Spleen (tissue), 11 donors: ENCODE results near the gene DHX9. TPM values are rescaled to one million over a fixed set of nuclear protein-coding genes. Genes with fewer than 3 reads are reported as not detected.

ENCODE experiments used
- DNase-seq: peaks from one replicate; pipeline ENCODE4 v3.0.0-alpha.2; 2020
- H3K27ac ChIP-seq, 8 donors: fragments of 200-600 bp; sonication (generic) in 7 of 8; 1 replicate in 4 of 8; 2 replicates in 4 of 8; pipeline versions ENCODE4 v1.5.0 to v1.8.0; 2016 to 2021; ENCODE audit warnings: inconsistent platforms in 4 of 8, mild to moderate bottlenecking in 4 of 8, moderate library complexity in 1 of 8
- H3K27me3 ChIP-seq, 7 donors: fragments of 200-600 bp; sonication (generic) in 6 of 7; replicated peaks in 1 of 7; 1 replicate in 4 of 7; 2 replicates in 3 of 7; pipeline versions ENCODE4 v1.5.0 to v1.8.0; 2016 to 2021; ENCODE audit warnings: inconsistent platforms in 3 of 7, mild to moderate bottlenecking in 1 of 7
- H3K36me3 ChIP-seq, 6 donors: fragments of 200-600 bp; sonication (generic) in 5 of 6; 1 replicate in 4 of 6; 2 replicates in 2 of 6; pipeline versions ENCODE4 v1.5.0 to v1.8.0; 2016 to 2021; ENCODE audit warnings: inconsistent platforms in 2 of 6
- H3K4me1 ChIP-seq, 6 donors: fragments of 200-600 bp; sonication (generic) in 5 of 6; 1 replicate in 3 of 6; 2 replicates in 3 of 6; pipeline versions ENCODE4 v1.5.0 to v1.8.0; 2016 to 2021; ENCODE audit warnings: inconsistent platforms in 3 of 6
- H3K4me3 ChIP-seq, 8 donors: fragments of 200-600 bp; sonication (generic) in 7 of 8; 1 replicate in 4 of 8; 2 replicates in 4 of 8; pipeline versions ENCODE4 v1.5.0 to v1.8.0; 2016 to 2021; ENCODE audit warnings: inconsistent platforms in 4 of 8, mild to moderate bottlenecking in 4 of 8, moderate library complexity in 2 of 8
- H3K9me3 ChIP-seq, 8 donors: fragments of 200-600 bp; sonication (generic) in 7 of 8; 1 replicate in 4 of 8; 2 replicates in 4 of 8; pipeline versions ENCODE4 v1.5.0 to v1.8.0; 2016 to 2021; ENCODE audit warnings: inconsistent platforms in 4 of 8
- POLR2A ChIP-seq, 3 donors: fragments of 450-650 bp; IDR thresholded peaks; one replicate each; pipeline ENCODE4 v1.5.1; 2017; ENCODE audit warnings: antibody characterized with exemption in 3 of 3, mild to moderate bottlenecking in 1 of 3
- POLR2AphosphoS5 ChIP-seq, 3 donors: sonication (generic); formaldehyde crosslinking; IDR thresholded peaks; one replicate each; pipeline ENCODE4 v1.5.1; 2017; ENCODE audit warnings: antibody characterized with exemption in 3 of 3
- whole genome bisulfite sequencing, 5 donors: extraction: QIAGEN DNeasy Blood & Tissue Kit in 3 of 5; methylation state at CpG; one replicate each; pipeline versions ENCODE4 v1.1.5 to v1.1.7; 2013 to 2018; 5-methylcytosine and 5-hydroxymethylcytosine counted together
- intact Hi-C: fragments of 100-400 bp; cut with DNase I; formaldehyde crosslinking; loops from one replicate; pipeline ENCODE4 v1.15.0; 2023; ENCODE audit warnings: low total_unique reads
- polyA plus RNA-seq, 3 donors: library from polyadenylated mRNA; stranded (reverse); fragments of 200-250 nt; gene quantifications; one replicate each; pipeline ENCODE4 v1.2.1, GENCODE V29; 2013
- total RNA-seq, 7 donors: library from RNA; depleted of rRNA in 3 of 7; stranded (reverse); fragments of >200 nt in 3 of 7; fragmentation: NEBNext Ultra II Directional in 4 of 7; extraction: Animal tissue kit (Norgen Biotek cat#: 25700) in 4 of 7; gene quantifications; one replicate each; pipeline versions ENCODE4 v1.1.0 to v1.2.1, GENCODE V29; 2016 to 2021
- TF ChIP-seq, protein P1 (sequence below), 11 experiments: fragments of 200-600 bp in 7 of 11; fragments of 450-650 bp in 4 of 11; sonication (generic) in 4 of 11; IDR thresholded peaks in 8 of 11; conservative IDR thresholded peaks in 3 of 11; 1 replicate in 7 of 11; 2 replicates in 4 of 11; pipeline versions ENCODE4 v1.4.0 to v1.8.0; 2016 to 2021; ENCODE audit warnings: antibody characterized with exemption in 11 of 11, inconsistent platforms in 4 of 11, mild to moderate bottlenecking in 1 of 11
- donor health status: healthy with polysubstance abuse.
- donor health status: DM: no; HTN: no; CAD: no; lungs with moderate emphysema.
- donor health status: DM: no; HTN: no; CAD: no.
- donor health status: Bipolar disorder and iron deficiency.
- donor health status: healthy.
- donor health status: DM: no; HTN: no; CAD: no.
- donor health status: DM: yes; HTN: yes; CAD: no.

The DHX9 gene
- total and polyA plus RNA-seq, 10 donors, result 61.0 to 145 (median 110) TPM

- Histone ChIP-seq H3K9me3 (no peaks in the 10 kb centered on the region), H3K27ac (no peak overlapping the region), H3K4me3 (no peak overlapping the region), H3K36me3 (peaks cover 10 to 82% (median 69%) of the 10 kb centered on the region in 6 donors), H3K27me3 (no peaks in the 10 kb centered on the region), H3K4me1 (peaks cover 0 to 11% (median 0%) of the 10 kb centered on the region in 6 donors)
- WGBS, 5 donors, result 93 to 99% (median 97%) methylated on average over 11 of the region's 11 CpGs
- TF ChIP-seq, protein P1, sequence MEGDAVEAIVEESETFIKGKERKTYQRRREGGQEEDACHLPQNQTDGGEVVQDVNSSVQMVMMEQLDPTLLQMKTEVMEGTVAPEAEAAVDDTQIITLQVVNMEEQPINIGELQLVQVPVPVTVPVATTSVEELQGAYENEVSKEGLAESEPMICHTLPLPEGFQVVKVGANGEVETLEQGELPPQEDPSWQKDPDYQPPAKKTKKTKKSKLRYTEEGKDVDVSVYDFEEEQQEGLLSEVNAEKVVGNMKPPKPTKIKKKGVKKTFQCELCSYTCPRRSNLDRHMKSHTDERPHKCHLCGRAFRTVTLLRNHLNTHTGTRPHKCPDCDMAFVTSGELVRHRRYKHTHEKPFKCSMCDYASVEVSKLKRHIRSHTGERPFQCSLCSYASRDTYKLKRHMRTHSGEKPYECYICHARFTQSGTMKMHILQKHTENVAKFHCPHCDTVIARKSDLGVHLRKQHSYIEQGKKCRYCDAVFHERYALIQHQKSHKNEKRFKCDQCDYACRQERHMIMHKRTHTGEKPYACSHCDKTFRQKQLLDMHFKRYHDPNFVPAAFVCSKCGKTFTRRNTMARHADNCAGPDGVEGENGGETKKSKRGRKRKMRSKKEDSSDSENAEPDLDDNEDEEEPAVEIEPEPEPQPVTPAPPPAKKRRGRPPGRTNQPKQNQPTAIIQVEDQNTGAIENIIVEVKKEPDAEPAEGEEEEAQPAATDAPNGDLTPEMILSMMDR (IDR thresholded peaks at IDR 0.05 in 8 of 11, conservative IDR thresholded peaks at IDR 0.05 in 3 of 11), result no peak
- TF ChIP-seq POLR2A (IDR thresholded peaks at IDR 0.05) (no peak), POLR2AphosphoS5 (IDR thresholded peaks at IDR 0.05) (no peak)
- no peak for DNase-seq
- intact Hi-C loops, result no loop called here
These were observed 47.8 kb downstream of the DHX9 start for GRCh38 chr1:182886985-182887384.

DNA sequence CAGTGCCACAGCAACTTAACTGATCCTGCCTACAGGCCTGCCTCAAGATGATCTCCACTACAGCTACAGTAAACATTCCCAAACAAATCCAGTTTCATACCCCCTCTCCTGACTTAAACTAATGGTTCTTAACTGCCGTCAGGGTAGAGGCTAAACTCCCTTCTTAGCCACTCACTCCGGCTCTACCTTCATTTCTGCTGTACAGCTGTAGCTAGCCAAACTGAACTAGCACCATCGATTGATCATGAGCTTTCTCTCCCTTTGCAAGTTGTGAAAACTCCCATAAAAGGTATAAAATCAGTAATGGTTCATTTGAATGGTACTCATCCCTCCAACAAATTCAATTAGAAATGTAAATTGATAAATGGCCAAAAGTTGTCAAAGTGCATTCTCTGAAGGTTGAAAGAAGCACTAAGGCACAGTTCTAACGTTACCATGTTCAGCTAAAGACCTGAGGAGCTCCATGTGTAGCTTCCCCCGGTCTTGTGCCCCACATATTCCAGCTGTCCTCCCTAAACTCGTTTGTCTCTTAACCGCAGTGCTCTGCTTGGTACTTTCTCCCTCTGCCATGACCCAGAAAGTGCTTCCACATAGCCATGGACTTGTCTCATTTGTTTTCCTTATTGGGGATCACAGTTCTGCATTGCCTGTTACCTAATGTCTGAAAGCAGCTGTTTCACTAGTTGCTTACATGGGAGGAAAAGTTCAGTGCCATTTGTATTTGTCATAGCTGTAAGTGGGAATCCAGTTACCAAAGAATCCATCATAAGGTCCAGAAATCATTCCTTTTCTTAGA, 49.8 kb downstream of the DHX9 start:
- Histone ChIP-seq H3K27me3 (no peaks in the 10 kb centered on the region), H3K4me1 (peaks cover 0 to 11% (median 0%) of the 10 kb centered on the region in 6 donors), H3K9me3 (no peaks in the 10 kb centered on the region), H3K4me3 (no peak overlapping the region), H3K27ac (peak overlapping the region in 1 of 8 donors; percentile 3), H3K36me3 (peaks cover 10 to 63% (median 50%) of the 10 kb centered on the region in 6 donors)
- no peak for DNase-seq
- 79 to 91% (median 83%) methylated on average over 7 of the region's 7 CpGs for WGBS, 5 donors
- intact Hi-C loops, result no loop called here
- peak in 1 of 3 donors; percentile 36 for TF ChIP-seq POLR2AphosphoS5 (IDR thresholded peaks at IDR 0.05)
- no peak for TF ChIP-seq POLR2A (IDR thresholded peaks at IDR 0.05)
- TF ChIP-seq, protein P1 (IDR thresholded peaks at IDR 0.05 in 8 of 11, conservative IDR thresholded peaks at IDR 0.05 in 3 of 11), result no peak

- DNase-seq, result no peak
- 37 to 50% (median 41%) methylated on average over 6 of the region's 6 CpGs for WGBS, 5 donors
- H3K4me1 ChIP-seq, result peaks cover 0 to 11% (median 0%) of the 10 kb centered on the region in 6 donors
- peaks cover 0 to 7% (median 0%) of the 10 kb centered on the region in 8 donors for H3K9me3 ChIP-seq
- H3K36me3 ChIP-seq, result peaks cover 10 to 52% (median 39%) of the 10 kb centered on the region in 6 donors
- TF ChIP-seq, protein P1 (IDR thresholded peaks at IDR 0.05 in 8 of 11, conservative IDR thresholded peaks at IDR 0.05 in 3 of 11), result no peak
- no peak for TF ChIP-seq POLR2A (IDR thresholded peaks at IDR 0.05)
- TF ChIP-seq POLR2AphosphoS5 (IDR thresholded peaks at IDR 0.05), result no peak
- peak overlapping the region in 1 of 8 donors; percentile 29 for H3K27ac ChIP-seq
- no peaks in the 10 kb centered on the region for H3K27me3 ChIP-seq
- no peak overlapping the region for H3K4me3 ChIP-seq
- intact Hi-C loops, result no loop called here
These were observed 50.9 kb downstream of the DHX9 start for GRCh38 chr1:182889997-182890396.

- H3K27ac ChIP-seq, result no peak overlapping the region
- 89 to 97% (median 91%) methylated on average over 9 of the region's 9 CpGs for WGBS, 5 donors
- H3K27me3 ChIP-seq, result no peaks in the 10 kb centered on the region
- H3K36me3 ChIP-seq, result peaks cover 10 to 41% (median 29%) of the 10 kb centered on the region in 6 donors
- intact Hi-C loops, result no loop called here
- H3K4me3 ChIP-seq, result no peak overlapping the region
- no peak for DNase-seq
- peaks cover 0 to 7% (median 0%) of the 10 kb centered on the region in 8 donors for H3K9me3 ChIP-seq
- peaks cover 0 to 11% (median 0%) of the 10 kb centered on the region in 6 donors for H3K4me1 ChIP-seq
- peak in 2 of 3 donors; percentile 20 to 28 for TF ChIP-seq POLR2AphosphoS5 (IDR thresholded peaks at IDR 0.05)
- TF ChIP-seq, protein P1 (IDR thresholded peaks at IDR 0.05 in 8 of 11, conservative IDR thresholded peaks at IDR 0.05 in 3 of 11), result no peak
These were observed 51.9 kb downstream of the DHX9 start for GRCh38 chr1:182890927-182891610.
